ENCODE measurements around the gene ZXDC. TPM values are rescaled to one million over a fixed set of nuclear protein-coding genes. Genes with fewer than 3 reads are reported as not detected.

The ZXDC gene
- total and polyA plus RNA-seq, 9 of the 15 experiments (the other 6 are each of a cell fraction or from before 2014, with no cell fraction given), result 0.59 to 13.4 (median 7.3) TPM

GRCh38 chr3:126450219-126450618, 25.5 kb downstream of the ZXDC start (continued):
- TF ChIP-seq ZNF609 (CRISPR knock-in tag; IDR thresholded peaks at IDR 0.05; ENCODE audit: borderline replicate concordance), result no peak
- no peak for TF ChIP-seq POLR2A (conservative IDR thresholded peaks at IDR 0.05)
- no peak for TF ChIP-seq STAG1 (CRISPR knock-in tag; IDR thresholded peaks at IDR 0.05; ENCODE audit: borderline replicate concordance)
- no peak for TF ChIP-seq CHD4 (IDR thresholded peaks at IDR 0.05; ENCODE audit: insufficient read depth, insufficient replicate concordance, low read depth, low read length, poor library complexity, severe bottlenecking)
- no peak for TF ChIP-seq PHF20 (IDR thresholded peaks at IDR 0.05; ENCODE audit: partially characterized antibody)
- TF ChIP-seq ZNF668 (CRISPR knock-in tag; IDR thresholded peaks at IDR 0.05), result no peak
- no peak for TF ChIP-seq ZNF395 (CRISPR knock-in tag; IDR thresholded peaks at IDR 0.05)
- TF ChIP-seq ZNF655 (CRISPR knock-in tag; IDR thresholded peaks at IDR 0.05), result no peak
- TF ChIP-seq MCM5 (IDR thresholded peaks at IDR 0.05; ENCODE audit: low read depth), result no peak
- TF ChIP-seq HEY1 (CRISPR knock-in tag; IDR thresholded peaks at IDR 0.05; ENCODE audit: borderline replicate concordance), result no peak
- TF ChIP-seq ZHX1 (conservative IDR thresholded peaks at IDR 0.05; ENCODE audit: low read length), result no peak
- no peak for TF ChIP-seq ZSCAN29 (IDR thresholded peaks at IDR 0.05)
- no peak for TF ChIP-seq NR3C1 (CRISPR knock-in tag; IDR thresholded peaks at IDR 0.05)
- no peak for TF ChIP-seq ZFP36 (IDR thresholded peaks at IDR 0.05; ENCODE audit: low read depth, low read length, partially characterized antibody)
